NCI-H2227 treated with DMSO at 0.1 percent for 48 hours (cell line): Measurements from ENCODE around the gene VKORC1.

ENCODE experiments used
- DNase-seq: peaks from one replicate; lab custom pipeline; 2025; lab: John Stamatoyannopoulos, UW

The VKORC1 gene

DNA sequence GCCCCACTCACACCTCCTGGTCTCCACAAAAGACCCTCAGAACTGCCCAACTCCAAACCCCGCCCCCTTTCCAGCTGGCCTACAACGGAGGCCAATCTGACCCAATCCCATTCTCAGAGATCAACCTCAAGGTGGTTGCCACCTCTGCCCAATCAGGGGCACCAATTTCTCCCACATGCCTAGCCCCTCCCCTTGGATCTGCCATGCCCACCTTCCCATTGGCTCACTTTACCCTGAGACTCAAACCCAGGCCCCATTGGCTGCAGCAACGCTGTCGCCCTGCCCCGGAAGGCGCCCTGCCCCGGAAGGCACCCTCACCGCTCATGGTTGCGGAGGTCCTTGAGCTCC, 31.1 kb downstream of the VKORC1 start:
- no peak for DNase-seq

DNA sequence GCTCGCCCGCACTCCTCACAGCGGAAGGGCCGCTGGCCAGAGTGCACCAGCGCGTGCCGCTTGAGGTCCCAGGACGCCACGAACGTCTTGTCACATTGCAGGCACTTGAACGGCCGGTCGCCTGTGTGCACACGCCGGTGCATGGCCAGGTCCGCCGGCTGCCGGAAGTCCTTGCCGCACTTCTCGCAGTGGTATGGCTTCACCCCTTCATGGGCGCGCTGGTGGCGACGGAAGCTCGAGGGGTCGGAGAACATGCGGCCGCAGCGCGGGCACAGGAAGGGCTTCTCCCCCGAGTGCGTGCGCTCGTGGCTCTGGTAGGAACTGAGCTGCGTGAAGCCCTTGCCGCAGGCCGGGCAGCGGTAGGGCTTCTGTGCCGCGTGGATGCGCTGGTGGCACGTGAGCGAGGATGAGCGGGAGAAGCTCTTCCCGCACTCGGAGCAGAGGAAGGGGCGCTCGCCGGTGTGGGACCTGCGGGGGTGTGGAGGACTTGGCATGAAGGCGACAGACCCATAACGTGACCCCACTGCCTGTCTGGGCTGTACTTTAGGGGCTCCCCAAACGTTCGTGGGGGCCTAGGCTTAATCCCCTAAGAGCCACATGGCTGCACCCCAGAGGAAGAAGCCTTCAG, 32.7 kb downstream of the VKORC1 start:
- no peak for DNase-seq

GRCh38 chr16:31061126-31061812, 33.3 kb downstream of the VKORC1 start:
- DNase-seq, result no peak

DNA sequence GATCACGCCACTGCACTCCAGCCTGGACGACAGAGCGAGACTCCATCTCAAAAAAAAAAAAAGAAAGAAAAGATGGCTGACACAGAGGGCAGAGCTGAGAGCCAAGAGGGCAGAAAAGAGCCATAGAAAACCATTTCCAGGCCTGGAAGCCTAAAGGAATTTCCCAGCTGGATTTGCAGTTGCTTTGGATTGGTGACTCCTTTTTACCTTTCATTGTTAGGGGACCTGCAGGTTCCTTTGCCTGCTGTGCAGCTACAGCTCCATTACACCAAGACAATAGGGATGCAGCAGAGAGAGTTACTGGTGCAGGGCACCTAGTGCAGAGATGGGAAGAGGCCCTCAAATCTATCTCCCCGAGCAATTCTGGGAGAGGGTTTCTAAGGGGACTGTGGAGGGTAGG, 39.0 kb downstream of the VKORC1 start:
- no peak for DNase-seq

- DNase-seq, result no peak
These were observed 42.5 kb downstream of the VKORC1 start for GRCh38 chr16:31052114-31052513.

DNA sequence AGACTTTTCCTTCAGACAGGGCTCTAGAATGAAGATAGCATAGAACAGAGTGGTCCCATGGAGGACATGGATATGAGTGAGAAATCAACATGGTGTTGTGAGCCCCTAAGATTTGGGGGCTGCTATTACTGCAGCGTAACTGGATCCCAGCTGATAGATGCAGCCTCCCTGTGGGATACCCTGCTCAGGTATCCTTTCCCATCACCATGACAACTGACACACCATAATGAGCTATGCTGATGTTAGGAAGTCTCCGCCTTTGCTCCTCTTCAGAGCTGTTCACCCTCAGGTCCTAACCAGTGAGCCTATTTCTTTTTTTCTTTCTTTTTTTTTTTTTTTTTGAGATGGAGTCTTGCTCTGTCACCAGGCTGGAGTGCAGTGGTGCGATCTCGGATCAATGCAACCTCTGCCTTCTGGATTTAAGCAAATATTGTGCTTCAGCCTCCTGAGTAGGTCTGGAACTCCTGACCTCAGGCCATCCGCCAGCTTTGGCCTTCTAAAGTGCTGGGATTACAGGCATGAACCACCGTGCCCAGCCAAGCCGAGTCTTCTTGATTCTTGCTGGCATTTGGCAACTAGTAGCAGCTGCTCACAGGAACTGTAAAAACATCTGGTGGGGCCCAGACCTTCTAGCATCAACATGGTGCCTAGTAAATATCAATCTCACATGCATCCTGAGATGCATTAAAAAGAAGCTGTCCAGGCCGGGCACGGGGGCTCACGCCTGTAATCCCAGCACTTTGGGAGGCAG, 44.1 kb downstream of the VKORC1 start:
- no peak for DNase-seq

DNA sequence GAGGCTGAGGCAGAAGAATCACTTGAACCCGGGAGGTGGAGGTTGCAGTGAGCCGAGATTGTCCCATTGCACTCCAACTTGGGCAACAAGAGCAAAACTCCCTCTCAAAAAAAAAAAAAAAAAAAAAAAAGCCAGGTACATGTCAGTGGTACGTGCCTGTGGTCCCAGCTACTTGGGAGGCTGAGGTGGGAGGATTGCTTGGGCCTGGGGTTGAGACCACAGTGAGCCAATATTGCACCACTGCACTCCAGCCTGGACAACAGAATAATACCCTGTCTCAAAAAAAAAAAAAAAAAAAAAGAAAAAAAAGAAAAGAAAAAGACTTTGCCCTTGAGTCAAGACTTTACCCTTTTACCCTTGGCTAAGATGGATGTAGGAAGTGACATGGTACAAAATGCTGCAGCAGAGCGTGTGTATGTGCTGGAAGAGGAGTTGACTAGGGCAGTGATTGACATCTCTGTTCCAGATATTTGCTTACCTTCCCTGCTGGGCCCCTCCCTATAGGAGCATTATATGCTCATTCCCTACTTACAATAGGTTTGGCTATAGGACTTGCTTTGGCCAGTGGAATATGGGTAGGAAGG, 50.6 kb downstream of the VKORC1 start:
- DNase-seq, result no peak

DNA sequence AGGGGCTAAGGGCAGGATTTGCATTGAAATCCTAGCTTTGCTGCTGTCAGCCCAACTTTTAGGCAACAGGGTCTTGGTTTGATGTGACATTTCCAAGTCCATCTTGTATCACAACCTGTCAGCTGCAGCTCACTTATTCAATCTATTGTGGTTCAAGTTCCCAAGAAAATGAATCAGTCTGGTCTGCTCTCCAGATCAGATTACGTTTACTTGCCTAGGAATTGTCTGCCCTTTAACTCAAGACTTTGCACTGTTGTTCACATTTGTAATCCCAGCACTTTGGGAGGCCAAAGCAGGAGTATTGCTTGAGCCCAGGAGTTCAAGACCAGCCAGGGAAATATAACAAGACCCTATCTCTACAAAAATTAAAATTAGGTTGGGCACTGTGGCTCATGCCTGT, 51.2 kb downstream of the VKORC1 start:
- DNase-seq, result no peak

DNA sequence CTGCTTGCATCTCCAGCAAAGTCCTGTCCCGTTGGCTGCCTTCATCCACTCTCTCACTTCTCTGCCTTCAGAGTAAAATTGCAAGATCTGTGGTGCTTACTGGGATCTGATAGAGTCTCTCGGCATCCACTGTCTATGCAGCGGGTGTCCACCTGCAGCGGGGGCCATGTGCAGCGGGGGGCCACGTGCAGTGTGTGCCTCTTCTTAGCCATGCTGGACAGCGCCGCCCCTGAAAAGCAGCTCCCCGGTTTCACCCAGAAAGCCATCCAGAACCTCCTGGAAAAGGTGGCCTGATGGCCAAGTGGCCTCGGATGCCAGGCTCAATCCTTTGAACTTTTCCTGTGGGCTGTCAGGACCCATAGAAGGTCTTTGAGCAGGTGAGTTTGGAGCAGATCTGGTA, 51.7 kb downstream of the VKORC1 start:
- DNase-seq, result no peak
